HG02885 (cell line): ENCODE measurements around the gene CRISP3.
"Not testable (repeated sequence)": the region's sequence is repeated elsewhere in the genome, so short reads cannot be mapped to it uniquely, and the experiment has no call there.

ENCODE experiments used
- ATAC-seq: cut with Tn5 transposase; IDR thresholded peaks from one replicate; pipeline ENCODE4 v1.9.1; 2021; ENCODE audit warnings: mild to moderate bottlenecking; ENCODE audit not compliant: unreplicated experiment, poor library complexity

CRISP3 gene

GRCh38 chr6:49744259-49744658 lies at the start of gene CRISP3:
Gene CRISP3, minus strand, starts transcription at chr6:49744388. Its CDS starts 21 bp downstream, at chr6:49744367.
- ATAC-seq = no peak

- no peak for ATAC-seq
These were observed 46.2 kb upstream of the CRISP3 start for GRCh38 chr6:49790341-49790740.

DNA sequence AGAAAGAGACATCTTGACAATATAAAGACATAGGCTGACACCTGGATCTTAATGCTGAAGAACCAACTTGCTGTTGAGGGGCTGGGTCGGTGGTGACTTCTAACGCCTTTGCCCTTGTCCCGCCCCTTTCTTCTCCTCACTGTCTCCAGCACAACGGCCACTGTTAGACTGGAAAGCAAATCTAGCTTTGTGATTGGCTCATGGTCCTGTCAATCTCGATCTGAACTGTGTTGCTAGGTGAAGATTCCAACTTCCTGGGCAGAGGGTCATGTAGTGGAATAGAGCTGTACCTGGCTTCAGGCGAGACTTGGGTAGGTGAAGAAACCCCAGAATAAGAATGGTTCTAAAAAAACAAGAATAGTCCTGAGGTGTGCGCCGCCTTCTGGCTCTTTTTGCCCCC lies 43.0 kb upstream of the CRISP3 start, which contains the start of gene PGK2:
Gene PGK2 (minus strand): TSS at position 110 of the 400 bp plus-strand sequence. CDS start 98 bp downstream, at position 12.
- ATAC-seq = no peak

GRCh38 chr6:49784272-49784671 lies 40.1 kb upstream of the CRISP3 start:
- ATAC-seq = no peak

GRCh38 chr6:49782725-49783124 lies 38.5 kb upstream of the CRISP3 start:
- ATAC-seq = no peak

DNA sequence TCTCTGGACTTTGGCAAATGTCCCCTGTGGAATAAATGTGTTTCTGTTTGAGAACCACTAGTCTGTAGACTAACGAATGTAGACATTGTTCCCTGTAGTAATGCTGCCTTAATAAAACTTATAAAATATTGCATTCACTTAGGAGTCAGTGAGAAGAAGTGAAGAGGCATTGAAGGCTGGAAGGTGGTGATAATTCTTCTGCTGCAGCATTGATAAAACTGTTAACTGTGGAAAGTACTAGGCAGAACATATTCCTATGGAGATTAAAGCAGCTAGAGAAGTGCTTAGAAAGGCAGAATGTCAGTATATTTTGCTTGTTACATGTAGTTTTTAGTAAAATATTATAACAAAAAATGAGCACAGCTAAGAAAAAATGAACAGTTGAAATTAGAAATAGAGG lies 38.1 kb upstream of the CRISP3 start:
- no peak for ATAC-seq

- no peak for ATAC-seq
These were observed 32.3 kb upstream of the CRISP3 start for GRCh38 chr6:49776444-49776843.

- ATAC-seq = no peak
These were observed 30.9 kb upstream of the CRISP3 start for GRCh38 chr6:49775043-49775442.

- no peak for ATAC-seq
These were observed 28.1 kb upstream of the CRISP3 start for GRCh38 chr6:49772285-49772684.

DNA sequence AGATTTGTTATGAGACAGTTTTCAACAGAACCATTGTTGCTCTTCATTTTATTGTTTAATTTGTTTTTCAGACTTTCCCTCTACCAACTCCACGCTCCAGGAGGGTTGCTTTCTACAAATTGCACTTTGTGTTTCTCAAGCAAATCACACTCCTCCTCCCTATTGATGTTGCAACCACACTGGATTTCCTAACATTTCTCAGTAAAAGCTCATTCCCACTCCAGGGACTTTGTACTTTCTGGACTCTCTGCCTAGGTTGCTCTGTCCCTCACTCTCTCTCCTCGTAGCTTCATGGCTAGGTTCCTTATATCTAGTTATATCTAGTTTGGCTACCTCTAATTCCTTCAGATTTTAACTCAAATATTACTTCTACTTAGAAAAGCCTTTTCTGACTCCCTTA lies 22.6 kb upstream of the CRISP3 start:
- ATAC-seq = no peak

- no peak for ATAC-seq
These were observed 20.5 kb upstream of the CRISP3 start for GRCh38 chr6:49764571-49765236.

DNA sequence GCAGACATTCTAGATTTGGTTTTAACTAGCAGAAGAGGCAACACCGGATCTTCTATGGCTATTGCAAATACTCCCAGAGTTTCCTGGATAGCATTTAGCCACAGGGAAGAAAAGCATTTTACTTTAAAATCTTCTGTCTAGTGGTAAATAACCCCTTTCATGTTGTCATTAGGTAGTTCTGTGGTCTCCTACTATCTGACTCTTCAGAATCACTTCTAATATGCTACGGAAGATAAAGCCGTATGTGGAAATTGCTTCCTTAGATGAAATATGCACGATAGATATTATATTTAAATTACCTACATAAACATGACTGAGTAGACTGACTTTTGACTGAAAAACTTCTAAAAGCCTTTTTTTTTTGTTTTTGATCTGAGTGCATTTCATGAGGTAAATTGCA lies 759 bp downstream of the CRISP3 start:
- no peak for ATAC-seq

DNA sequence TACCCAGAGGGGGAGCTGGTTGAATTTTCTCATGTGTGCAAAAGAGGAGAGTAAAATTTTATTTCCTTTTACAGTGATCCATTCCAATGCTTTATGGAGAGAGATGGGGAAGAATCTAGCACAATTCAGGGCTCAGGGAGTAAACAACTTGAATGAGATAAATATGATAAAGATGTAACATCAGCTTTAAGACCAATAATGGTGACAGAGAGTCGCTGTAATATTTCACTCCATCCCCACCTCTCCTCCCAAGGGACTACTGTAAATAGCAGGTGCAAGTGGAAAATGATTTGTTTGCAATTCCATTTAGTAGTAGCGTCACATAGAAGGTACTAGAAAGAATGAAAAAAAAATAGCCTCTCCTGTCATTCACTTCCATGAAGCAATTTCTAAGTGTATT lies 4.8 kb downstream of the CRISP3 start:
- no peak for ATAC-seq

DNA sequence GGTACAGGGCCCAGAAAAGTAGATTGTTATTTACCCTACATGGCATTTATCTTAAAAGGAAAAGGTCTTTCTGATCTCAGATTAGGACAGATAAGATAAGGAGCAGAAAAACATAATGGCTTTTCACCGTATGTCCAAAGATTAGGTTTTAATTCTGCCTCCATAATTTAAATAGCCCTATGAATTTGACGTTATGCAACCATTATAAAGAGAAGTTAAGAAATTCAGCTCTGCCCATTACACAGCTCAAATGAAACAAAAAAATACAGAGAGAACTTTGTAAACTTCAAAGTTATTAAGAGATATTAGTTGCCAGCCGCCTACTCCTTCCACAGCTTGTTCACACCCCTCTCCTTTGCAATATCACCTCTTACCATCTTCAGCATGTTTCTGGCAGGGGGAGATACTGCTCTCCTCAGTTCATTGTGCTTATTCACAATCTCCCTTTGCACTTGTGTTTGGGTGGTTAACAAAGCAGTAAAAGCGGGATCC lies 8.1 kb downstream of the CRISP3 start:
- ATAC-seq = no peak

DNA sequence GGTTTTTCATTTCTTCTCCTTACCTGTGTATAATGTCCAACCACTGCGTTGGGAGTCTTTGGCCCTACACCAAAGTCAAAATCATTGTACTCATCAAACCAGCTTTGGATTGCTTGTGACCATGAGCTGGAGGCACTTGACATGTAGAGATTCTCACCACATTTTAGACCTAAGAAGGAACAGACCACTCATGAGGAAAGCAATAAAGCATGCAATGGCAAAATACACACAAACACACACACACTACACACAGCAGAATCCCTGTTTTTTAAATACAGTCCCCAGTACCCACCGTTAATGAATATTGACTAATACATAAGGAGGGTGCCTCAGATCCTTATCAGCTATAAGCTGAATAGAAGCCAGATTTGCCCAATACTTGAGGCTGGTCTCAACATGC lies 10.5 kb downstream of the CRISP3 start:
- no peak for ATAC-seq

- ATAC-seq = no peak
These were observed 11.4 kb downstream of the CRISP3 start for GRCh38 chr6:49732781-49733180.

GRCh38 chr6:49730251-49730650 lies 13.9 kb downstream of the CRISP3 start:
- ATAC-seq = no peak

GRCh38 chr6:49723917-49724316 lies 20.3 kb downstream of the CRISP3 start:
- ATAC-seq = not testable (repeated sequence)

DNA sequence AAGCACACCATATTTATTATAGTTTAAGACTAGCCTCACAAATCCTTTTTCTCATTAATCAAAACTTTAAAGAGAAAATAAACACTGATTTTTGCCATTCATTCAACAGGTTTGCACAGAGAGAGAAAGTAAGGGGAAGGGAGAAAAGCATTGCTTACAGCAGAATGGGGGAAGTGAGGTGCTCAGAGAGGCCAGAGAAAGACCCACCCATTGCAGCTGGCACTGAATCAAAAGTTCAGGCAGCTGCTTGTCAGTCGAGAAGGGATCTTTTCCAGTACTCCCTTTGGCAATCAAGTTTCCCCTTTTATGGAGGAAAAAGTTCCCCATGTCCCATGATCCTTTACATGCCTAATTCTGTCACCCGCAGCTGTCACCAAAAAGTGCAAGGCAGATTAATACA lies 22.9 kb downstream of the CRISP3 start:
- ATAC-seq = no peak

GRCh38 chr6:49720372-49720771 lies 23.8 kb downstream of the CRISP3 start:
- no peak for ATAC-seq

DNA sequence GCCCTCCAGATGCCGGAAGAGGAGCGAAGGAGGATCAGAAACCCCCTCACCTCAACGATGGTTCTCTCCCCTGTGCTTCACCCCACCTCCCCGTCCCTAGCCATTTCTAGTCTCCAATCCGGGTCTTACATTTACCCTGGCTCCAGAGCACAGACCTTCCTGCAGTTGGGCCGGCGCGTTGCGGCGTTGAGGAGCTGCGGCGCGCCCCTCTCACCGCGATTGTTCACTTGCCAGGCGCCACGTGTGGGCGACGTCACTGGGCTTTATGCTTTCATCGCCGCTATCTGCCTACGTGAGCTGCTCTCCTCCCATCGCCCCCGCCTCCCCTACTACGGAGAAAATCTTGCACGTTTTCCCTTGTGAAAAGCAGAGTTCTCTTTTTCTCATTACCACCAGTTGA lies 30.8 kb downstream of the CRISP3 start, which contains the start of gene CRISP2:
Gene CRISP2 (minus strand): TSS at position 198 of the 400 bp plus-strand sequence. CDS start 4,347 bp downstream, outside the sequence.
- no peak for ATAC-seq

DNA sequence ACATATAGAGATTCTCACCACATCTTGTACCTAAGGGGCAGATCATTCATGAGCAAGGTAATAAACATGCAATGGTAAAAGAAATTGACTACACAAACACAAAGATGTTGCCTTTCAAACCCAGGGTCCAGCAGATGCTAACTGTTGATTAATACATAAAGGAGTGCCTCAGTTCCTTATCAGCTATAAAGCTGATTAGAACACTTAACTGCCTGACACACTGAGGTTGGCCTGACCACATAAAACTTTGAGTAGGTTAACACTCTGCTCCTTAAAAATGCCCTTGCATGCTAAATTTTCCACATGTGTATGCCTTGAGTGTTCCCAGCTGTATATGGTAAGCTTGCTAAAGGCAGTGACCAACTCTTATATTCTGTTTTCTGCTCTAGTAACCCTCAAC lies 45.7 kb downstream of the CRISP3 start:
- no peak for ATAC-seq
